GM12874 (cell line): ENCODE measurements around the gene PCBP2.

ENCODE experiments used
- CTCF ChIP-seq: IDR thresholded peaks from 2 replicates; pipeline ENCODE4 v1.5.1; 2011; ENCODE audit warnings: low read depth, mild to moderate bottlenecking, control low read depth, low read length, moderate library complexity; ENCODE audit not compliant: insufficient read depth

Gene PCBP2

DNA sequence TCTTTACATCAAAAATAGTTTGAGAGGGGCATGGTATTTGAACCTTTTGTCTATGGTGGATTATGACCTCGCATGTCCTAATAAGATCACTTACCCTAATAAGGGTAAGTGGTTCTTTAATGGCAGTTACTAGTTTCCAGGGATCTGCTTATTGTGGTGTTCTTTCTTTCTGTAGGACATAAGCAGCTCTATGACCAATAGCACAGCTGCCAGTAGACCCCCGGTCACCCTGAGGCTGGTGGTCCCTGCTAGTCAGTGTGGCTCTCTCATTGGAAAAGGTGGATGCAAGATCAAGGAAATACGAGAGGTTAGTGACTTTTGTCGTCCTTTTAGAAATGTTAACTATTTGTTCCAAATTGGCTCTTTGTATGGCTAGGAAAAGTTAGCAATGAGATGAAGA is 7.2 kb downstream of the PCBP2 start:
- no peak for TF ChIP-seq CTCF

- TF ChIP-seq CTCF: no peak
Measured at GRCh38 chr12:53461059-53461458, 9.2 kb downstream of the PCBP2 start.

GRCh38 chr12:53461591-53461990 is 9.7 kb downstream of the PCBP2 start:
- TF ChIP-seq CTCF: no peak

- TF ChIP-seq CTCF: no peak
Measured at GRCh38 chr12:53462935-53463334, 11.0 kb downstream of the PCBP2 start.

GRCh38 chr12:53463802-53464560 is 12.1 kb downstream of the PCBP2 start:
- no peak for TF ChIP-seq CTCF

- no peak for TF ChIP-seq CTCF
Measured at GRCh38 chr12:53464685-53465418, 12.9 kb downstream of the PCBP2 start.

GRCh38 chr12:53465679-53466078 is 13.8 kb downstream of the PCBP2 start:
- TF ChIP-seq CTCF: no peak
